GM10266 (cell line): ENCODE data around the gene CHKA.

Experiments
- DNase-seq: peaks from one replicate; pipeline ENCODE4 v3.0.0; 2012; ENCODE audit errors: extremely low spot score
- CTCF ChIP-seq: IDR thresholded peaks from 2 replicates; pipeline ENCODE4 v1.5.1; 2012; ENCODE audit warnings: mild to moderate bottlenecking, low read depth; ENCODE audit not compliant: control insufficient read depth, insufficient read depth; ENCODE audit errors: missing control alignments

Gene CHKA

GRCh38 chr11:68056317-68057285, 64.6 kb downstream of the CHKA start:
- no peak for DNase-seq
- no peak for TF ChIP-seq CTCF

- TF ChIP-seq CTCF: no peak
- no peak for DNase-seq
These were observed 67.0 kb downstream of the CHKA start for GRCh38 chr11:68053981-68054812.

- no peak for TF ChIP-seq CTCF
- DNase-seq: no peak
These were observed 68.1 kb downstream of the CHKA start for GRCh38 chr11:68053117-68053516.

GRCh38 chr11:68052137-68052873, 68.9 kb downstream of the CHKA start:
- no peak for TF ChIP-seq CTCF
- DNase-seq: no peak

- DNase-seq: peak; percentile 15
- no peak for TF ChIP-seq CTCF
These were observed 69.7 kb downstream of the CHKA start for GRCh38 chr11:68051191-68052136.

- TF ChIP-seq CTCF: no peak
- DNase-seq: peak; percentile 15
These were observed 70.8 kb downstream of the CHKA start for GRCh38 chr11:68050371-68050841.
